22Rv1 (cell line): Measurements from ENCODE around the gene ACACA.

Source experiments
- H3K27ac ChIP-seq: fragments of 450-650 bp; 2 replicates; pipeline ENCODE4 v1.5.1; 2017
- CTCF ChIP-seq: fragments of 450-650 bp; IDR thresholded peaks from 2 replicates; pipeline ENCODE4 v1.5.1; 2017; ENCODE audit warnings: mild to moderate bottlenecking
- ZFX ChIP-seq: fragments of 450-650 bp; IDR thresholded peaks from 2 replicates; pipeline ENCODE4 v1.6.1; 2017; ENCODE audit warnings: antibody characterized with exemption, borderline replicate concordance

ACACA gene

GRCh38 chr17:37312137-37312923 lies 94.3 kb downstream of the ACACA start:
- TF ChIP-seq ZFX (no peak), CTCF (no peak)
- H3K27ac ChIP-seq = no peak overlapping the region

GRCh38 chr17:37310940-37311339 lies 95.7 kb downstream of the ACACA start:
- no peak for TF ChIP-seq ZFX
- TF ChIP-seq CTCF = no peak
- no peak overlapping the region for H3K27ac ChIP-seq

- TF ChIP-seq ZFX (no peak), CTCF (no peak)
These were observed 97.6 kb downstream of the ACACA start for GRCh38 chr17:37309051-37309450.

GRCh38 chr17:37305406-37305905 lies 101.2 kb downstream of the ACACA start:
- TF ChIP-seq CTCF (no peak), ZFX (no peak)
- no peak overlapping the region for H3K27ac ChIP-seq

More at GRCh38 chr17:37309051-37309450, 97.6 kb downstream of the ACACA start:
- H3K27ac ChIP-seq = no peak overlapping the region

GRCh38 chr17:37301288-37301687 lies 105.3 kb downstream of the ACACA start:
- TF ChIP-seq CTCF (no peak), ZFX (no peak)
- peak overlapping the region; percentile 65 for H3K27ac ChIP-seq

- TF ChIP-seq CTCF (no peak), ZFX (no peak)
- peak overlapping the region; percentile 65 for H3K27ac ChIP-seq
These were observed 106.0 kb downstream of the ACACA start for GRCh38 chr17:37300683-37301082.

- no peak for TF ChIP-seq CTCF
- peak overlapping the region; percentile 65 for H3K27ac ChIP-seq
These were observed 107.2 kb downstream of the ACACA start for GRCh38 chr17:37299257-37299980.
